ENCODE measurements around the gene ALG1.
"Not testable (repeated sequence)": the region's sequence is repeated elsewhere in the genome, so short reads cannot be mapped to it uniquely, and the experiment has no call there.

ALG1 gene

GRCh38 chr16:5103296-5104032, 31.8 kb downstream of the ALG1 start:
- DNase-seq: not testable (repeated sequence)

- DNase-seq: not testable (repeated sequence)
These were observed 33.4 kb downstream of the ALG1 start for GRCh38 chr16:5105039-5105438.

- DNase-seq: no peak
These were observed 37.0 kb downstream of the ALG1 start for GRCh38 chr16:5108505-5109158.

DNA sequence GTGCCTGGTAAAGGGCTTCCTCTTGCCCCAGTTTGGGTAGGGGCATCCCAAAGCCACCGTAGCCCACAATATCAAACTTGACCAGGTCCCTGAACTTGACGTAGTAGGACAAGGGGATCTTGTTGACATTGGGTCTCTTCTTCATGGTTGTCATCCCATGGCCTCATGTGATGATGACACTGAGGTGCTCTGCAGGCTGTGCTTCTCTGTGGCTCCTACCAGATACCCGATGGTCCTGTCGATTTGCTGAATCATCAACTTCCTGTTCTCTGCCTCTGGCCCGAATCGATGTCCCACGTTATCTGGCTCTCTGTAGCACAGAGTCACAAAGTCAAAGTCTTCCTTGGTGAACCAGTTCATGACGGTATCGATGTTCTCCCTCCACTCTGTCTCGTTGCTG, 39.3 kb downstream of the ALG1 start:
- not testable (repeated sequence) for DNase-seq

DNA sequence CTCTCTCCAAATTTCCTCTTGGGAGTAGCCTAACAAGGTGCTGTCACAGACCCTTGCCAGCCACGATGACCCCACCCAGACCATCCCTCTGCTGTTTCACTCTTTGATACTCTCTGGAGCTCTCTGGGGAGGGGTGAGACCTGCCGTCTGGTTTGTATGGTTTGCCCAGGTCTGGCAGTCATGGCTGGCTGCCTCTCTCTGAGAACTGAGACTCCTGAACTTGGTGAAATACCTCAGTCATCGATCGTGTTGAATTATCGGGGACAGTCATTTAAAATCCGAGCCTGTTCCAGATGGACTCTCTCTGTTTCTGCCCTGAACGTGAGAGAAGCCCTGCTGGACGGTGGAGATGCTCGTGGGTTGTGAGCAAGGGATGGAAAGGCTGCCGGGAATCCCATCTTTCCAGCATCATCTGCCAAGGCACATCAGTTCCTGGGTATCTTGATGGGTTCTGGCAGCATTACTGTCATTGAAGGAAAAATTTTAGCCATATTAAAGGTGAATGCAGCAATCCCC, 45.2 kb downstream of the ALG1 start:
- not testable (repeated sequence) for DNase-seq

DNA sequence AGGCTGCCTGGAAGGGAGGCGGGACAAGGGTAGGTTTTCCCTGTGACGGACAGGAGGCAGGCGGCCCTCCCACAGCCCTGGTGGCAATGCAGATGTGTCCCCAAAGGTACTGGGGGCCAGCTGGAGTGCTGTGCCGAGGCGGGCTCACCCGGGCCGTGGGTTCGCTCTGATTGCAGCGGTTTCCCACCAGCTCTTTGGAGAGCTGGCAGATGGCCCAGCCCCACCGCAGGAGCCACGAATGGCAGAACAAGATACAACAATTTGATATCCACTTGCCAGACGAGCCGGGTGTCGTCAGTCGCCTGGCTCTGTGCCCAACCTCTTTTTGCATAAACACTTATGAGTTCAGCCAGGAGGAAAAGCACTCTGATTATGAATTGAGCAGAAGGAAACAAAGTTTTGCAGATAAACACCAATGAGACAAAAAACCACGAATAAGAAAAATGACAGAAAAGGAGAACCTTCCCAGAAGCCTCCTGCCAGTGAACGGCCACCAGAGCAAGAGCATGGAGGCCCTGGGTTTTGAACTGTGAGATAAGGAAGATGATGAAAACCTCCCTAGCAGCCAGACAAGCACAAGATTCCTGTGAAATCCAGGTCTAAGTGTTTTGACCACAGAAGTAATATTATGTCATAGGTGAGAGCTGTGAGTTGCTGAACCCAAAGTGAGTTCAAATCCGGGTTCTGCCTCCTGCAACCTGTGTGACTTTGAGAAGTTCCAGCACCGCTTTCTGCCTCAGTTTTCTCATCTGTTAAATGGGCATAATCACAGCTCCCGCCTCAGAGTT, 45.9 kb downstream of the ALG1 start:
- DNase-seq: peak; percentile 32 to 42

DNA sequence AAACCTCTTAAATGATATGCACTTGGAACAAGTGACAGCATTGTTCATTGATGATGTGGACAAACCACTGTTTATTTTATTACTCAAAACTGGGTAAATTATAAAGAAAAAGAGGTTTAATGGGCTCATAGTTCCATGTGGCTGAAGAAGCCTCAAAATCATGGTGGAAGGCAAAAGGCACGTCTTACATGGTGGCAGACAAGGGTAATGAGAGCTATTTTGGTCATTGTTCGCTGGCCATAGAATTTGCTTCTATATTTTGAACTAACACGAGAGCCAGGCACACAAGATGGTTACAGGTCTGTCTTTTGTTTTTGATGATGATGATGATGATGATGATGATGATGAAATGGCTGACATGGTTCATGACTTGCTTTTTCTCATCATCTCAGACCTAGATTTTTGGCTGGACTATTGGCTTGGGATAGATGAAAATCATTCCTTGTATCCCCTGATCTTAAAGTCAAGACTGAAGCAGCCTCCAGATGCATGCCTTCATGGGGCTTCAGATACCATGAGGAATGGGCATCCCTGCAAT, 59.9 kb downstream of the ALG1 start:
- DNase-seq: not testable (repeated sequence)

- not testable (repeated sequence) for DNase-seq
These were observed 61.4 kb downstream of the ALG1 start for GRCh38 chr16:5132915-5133600.

DNA sequence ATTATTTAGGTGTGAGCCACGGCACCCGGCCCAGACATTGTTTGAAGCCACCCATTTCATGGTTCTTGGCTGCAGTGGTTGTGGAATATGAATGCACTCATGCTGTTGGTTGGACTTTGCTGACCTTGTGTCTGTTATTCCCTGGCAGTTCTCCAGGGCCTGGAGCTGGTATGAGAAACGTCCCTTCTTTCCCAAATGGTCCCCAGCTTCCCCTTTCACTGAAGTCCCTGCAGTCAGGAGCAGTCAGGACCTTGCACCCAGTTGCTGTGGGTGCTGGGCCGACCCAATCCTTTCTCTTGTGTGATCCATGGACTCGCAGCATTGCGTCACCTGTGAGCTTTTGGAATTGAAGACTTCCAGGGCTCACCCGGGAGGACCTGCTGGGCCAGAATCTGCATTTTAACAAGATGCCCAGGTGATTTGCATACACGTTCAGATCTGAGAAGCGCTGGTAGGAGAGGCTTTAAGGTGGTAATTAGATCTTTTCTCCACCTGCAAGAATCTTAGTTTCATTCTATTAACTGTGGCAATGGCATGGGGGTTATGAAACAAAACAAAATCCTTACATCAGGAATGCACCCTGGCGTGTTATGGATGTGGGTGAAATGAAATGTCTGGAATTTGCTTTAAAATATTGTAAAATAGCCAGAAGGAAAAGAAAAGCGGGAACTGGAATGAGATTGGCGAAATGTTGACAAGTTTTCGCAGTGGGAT, 63.3 kb downstream of the ALG1 start:
- DNase-seq: not testable (repeated sequence)

All from CD4-positive, alpha-beta T cell treated with Interleukin-1 beta for 1 hour (primary cell).